Glutamatergic neuron (in vitro differentiated cells): ENCODE data around the gene TRIP12. TPM values are rescaled to one million over a fixed set of nuclear protein-coding genes. Genes with fewer than 3 reads are reported as not detected.
"Not testable (repeated sequence)": the region's sequence is repeated elsewhere in the genome, so short reads cannot be mapped to it uniquely, and the experiment has no call there.

ENCODE experiments used
- DNase-seq: peaks from one replicate; pipeline ENCODE4 v3.0.0; 2022
- H3K27ac Mint-ChIP-seq: one replicate; pipeline ENCODE4 v1.8.0; 2020; ENCODE audit warnings: mild to moderate bottlenecking, mixed read lengths, inconsistent platforms; ENCODE audit not compliant: unreplicated experiment
- H3K27me3 Mint-ChIP-seq: one replicate; pipeline ENCODE4 v1.8.0; 2020; ENCODE audit warnings: mild to moderate bottlenecking, moderate library complexity, mixed read lengths, inconsistent platforms; ENCODE audit not compliant: unreplicated experiment
- H3K36me3 Mint-ChIP-seq: one replicate; pipeline ENCODE4 v1.8.0; 2020; ENCODE audit warnings: mild to moderate bottlenecking, mixed read lengths, inconsistent platforms; ENCODE audit not compliant: unreplicated experiment
- H3K4me1 Mint-ChIP-seq: one replicate; pipeline ENCODE4 v1.8.0; 2020; ENCODE audit warnings: mild to moderate bottlenecking, low read depth, mixed read lengths, inconsistent platforms; ENCODE audit not compliant: unreplicated experiment
- H3K4me3 Mint-ChIP-seq: one replicate; pipeline ENCODE4 v1.8.0; 2020; ENCODE audit warnings: mild to moderate bottlenecking, mixed read lengths, inconsistent platforms; ENCODE audit not compliant: unreplicated experiment
- H3K9me3 Mint-ChIP-seq: one replicate; pipeline ENCODE4 v1.8.0; 2020; ENCODE audit warnings: mild to moderate bottlenecking, moderate library complexity, mixed read lengths, inconsistent platforms; ENCODE audit not compliant: unreplicated experiment
- total RNA-seq: library from RNA; stranded (reverse); fragmentation: NEBNext Ultra II Directional; extraction: Animal tissue kit (Norgen Biotek cat#: 25700); gene quantifications from one replicate; pipeline ENCODE4 v1.2.1, GENCODE V29; 2021; ENCODE audit not compliant: unreplicated experiment
- TF ChIP-seq, protein P1 (sequence below): fragments of 200-600 bp; sonication (generic); IDR thresholded peaks from one replicate; pipeline ENCODE4 v1.5.0; 2021; ENCODE audit not compliant: partially characterized antibody, unreplicated experiment

The TRIP12 gene
- total RNA-seq, 1 donor from 2014 or later: 192 TPM

- no peak for DNase-seq
- Mint-ChIP-seq H3K36me3 (no peaks in the 10 kb centered on the region), H3K9me3 (peaks cover 2% of the 10 kb centered on the region), H3K4me1 (no peaks in the 10 kb centered on the region), H3K27me3 (no peaks in the 10 kb centered on the region), H3K27ac (no peak overlapping the region), H3K4me3 (no peak overlapping the region)
- TF ChIP-seq, protein P1, sequence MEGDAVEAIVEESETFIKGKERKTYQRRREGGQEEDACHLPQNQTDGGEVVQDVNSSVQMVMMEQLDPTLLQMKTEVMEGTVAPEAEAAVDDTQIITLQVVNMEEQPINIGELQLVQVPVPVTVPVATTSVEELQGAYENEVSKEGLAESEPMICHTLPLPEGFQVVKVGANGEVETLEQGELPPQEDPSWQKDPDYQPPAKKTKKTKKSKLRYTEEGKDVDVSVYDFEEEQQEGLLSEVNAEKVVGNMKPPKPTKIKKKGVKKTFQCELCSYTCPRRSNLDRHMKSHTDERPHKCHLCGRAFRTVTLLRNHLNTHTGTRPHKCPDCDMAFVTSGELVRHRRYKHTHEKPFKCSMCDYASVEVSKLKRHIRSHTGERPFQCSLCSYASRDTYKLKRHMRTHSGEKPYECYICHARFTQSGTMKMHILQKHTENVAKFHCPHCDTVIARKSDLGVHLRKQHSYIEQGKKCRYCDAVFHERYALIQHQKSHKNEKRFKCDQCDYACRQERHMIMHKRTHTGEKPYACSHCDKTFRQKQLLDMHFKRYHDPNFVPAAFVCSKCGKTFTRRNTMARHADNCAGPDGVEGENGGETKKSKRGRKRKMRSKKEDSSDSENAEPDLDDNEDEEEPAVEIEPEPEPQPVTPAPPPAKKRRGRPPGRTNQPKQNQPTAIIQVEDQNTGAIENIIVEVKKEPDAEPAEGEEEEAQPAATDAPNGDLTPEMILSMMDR: no peak
Observed at GRCh38 chr2:229798446-229799155, 123.2 kb downstream of the TRIP12 start.

DNA sequence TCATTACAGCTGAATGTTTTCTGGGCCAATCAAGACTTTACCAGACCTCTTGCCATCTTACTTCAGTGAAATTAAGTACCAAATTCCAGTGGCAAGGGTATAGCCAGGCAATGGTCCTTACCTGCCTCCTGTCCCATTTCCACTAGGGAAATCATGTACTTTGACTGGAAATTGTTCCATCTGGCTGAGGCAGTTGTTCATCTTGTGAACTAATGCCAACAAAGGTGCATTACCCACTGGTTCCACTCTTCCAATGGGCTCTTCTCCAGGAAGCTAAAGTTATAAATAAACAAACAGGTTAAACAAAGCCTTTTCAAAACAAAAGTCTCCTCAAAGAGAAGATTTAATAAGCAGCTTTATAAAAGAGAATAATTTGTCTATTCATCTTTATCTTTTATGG lies 126.8 kb downstream of the TRIP12 start:
- H3K36me3 Mint-ChIP-seq: no peaks in the 10 kb centered on the region

DNA sequence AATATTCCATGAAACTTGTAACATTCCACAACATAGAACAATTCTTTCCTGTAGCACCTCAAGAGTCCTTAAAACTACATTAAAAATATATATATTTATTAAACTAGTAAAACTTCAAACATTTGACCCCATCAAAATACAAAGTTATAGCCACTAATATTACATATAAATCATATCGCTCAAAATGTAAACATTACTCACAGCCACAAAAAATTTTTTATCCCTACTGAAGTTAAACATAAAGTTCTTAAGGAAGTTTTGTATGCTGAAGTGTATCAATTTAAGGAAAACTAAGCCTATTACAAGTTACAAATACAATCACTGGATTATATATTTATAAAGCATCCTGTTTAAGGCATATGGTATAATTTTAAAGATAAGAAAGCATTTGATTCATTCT lies 127.2 kb downstream of the TRIP12 start:
- DNase-seq: no peak
- no peaks in the 10 kb centered on the region for H3K36me3 Mint-ChIP-seq
- H3K9me3 Mint-ChIP-seq: peaks cover 2% of the 10 kb centered on the region
- TF ChIP-seq, protein P1: no peak
- H3K4me3 Mint-ChIP-seq: no peak overlapping the region
- no peaks in the 10 kb centered on the region for H3K27me3 Mint-ChIP-seq
- no peak overlapping the region for H3K27ac Mint-ChIP-seq
- no peaks in the 10 kb centered on the region for H3K4me1 Mint-ChIP-seq

More for the DNA sequence above, 126.8 kb downstream of the TRIP12 start:
- no peak overlapping the region for H3K4me3 Mint-ChIP-seq
- H3K9me3 Mint-ChIP-seq: peaks cover 2% of the 10 kb centered on the region
- no peak for DNase-seq
- TF ChIP-seq, protein P1: no peak
- no peaks in the 10 kb centered on the region for H3K4me1 Mint-ChIP-seq
- H3K27me3 Mint-ChIP-seq: no peaks in the 10 kb centered on the region
- H3K27ac Mint-ChIP-seq: no peak overlapping the region

DNA sequence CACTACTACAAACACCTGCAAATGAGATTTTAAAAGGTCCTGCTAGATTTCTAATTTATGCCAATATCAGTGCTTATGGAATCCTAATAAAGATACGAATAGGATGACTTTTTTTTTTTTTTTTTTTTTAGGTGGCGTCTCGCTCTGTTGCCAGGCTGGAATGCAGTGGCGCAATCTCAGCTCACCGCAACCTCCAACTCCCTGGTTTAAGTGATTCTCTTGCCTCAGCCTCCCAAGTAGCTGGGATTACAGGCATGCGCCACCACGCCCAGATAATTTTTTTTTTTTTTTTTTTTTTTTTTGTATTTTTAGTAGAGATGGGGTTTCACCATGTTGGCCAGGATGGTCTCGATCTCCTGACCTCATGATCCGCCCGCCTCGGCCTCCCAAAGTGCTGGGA lies 135.5 kb downstream of the TRIP12 start:
- not testable (repeated sequence) for H3K9me3 Mint-ChIP-seq, H3K36me3 Mint-ChIP-seq, DNase-seq, H3K4me3 Mint-ChIP-seq, H3K4me1 Mint-ChIP-seq, H3K27me3 Mint-ChIP-seq, H3K27ac Mint-ChIP-seq

DNA sequence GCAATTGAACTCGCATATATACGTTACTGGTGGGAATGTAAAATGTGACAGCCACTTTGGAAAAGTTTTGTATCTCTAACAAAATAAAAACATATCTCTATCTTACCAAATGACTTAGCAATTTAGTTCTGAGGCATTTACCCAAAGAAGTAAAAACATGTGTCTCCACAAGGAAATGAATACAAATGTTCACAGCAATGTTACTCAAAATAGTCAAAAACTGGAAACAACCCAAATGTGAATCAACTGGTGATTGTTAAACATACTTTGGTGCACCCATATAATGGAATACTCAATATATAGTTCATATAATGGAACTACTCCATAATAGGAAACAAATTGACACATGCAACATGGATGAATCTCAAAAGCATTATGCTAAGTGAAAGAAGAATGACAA lies 137.0 kb downstream of the TRIP12 start:
- no peaks in the 10 kb centered on the region for H3K36me3 Mint-ChIP-seq
- DNase-seq: no peak
- peaks cover 6% of the 10 kb centered on the region for H3K9me3 Mint-ChIP-seq
- H3K27me3 Mint-ChIP-seq: no peaks in the 10 kb centered on the region
- no peak overlapping the region for H3K4me3 Mint-ChIP-seq
- peaks cover 16% of the 10 kb centered on the region for H3K4me1 Mint-ChIP-seq
- H3K27ac Mint-ChIP-seq: no peak overlapping the region
- TF ChIP-seq, protein P1: no peak
